ENCODE results near the gene SLAMF1.
"Not testable (repeated sequence)": the region's sequence is repeated elsewhere in the genome, so short reads cannot be mapped to it uniquely, and the experiment has no call there.

Gene SLAMF1

GRCh38 chr1:160565564-160565963, 81.3 kb downstream of the SLAMF1 start:
- no peaks in the 10 kb centered on the region for H3K27me3 Mint-ChIP-seq
- peaks cover 100% of the 10 kb centered on the region for H3K4me1 Mint-ChIP-seq (ENCODE audit: low read depth)
- peak overlapping the region; percentile 27 for H3K4me3 Mint-ChIP-seq
- peak overlapping the region; percentile 96 for H3K27ac Mint-ChIP-seq
- H3K36me3 Mint-ChIP-seq (ENCODE audit: low read depth), result peaks cover 78% of the 10 kb centered on the region
- H3K9me3 Mint-ChIP-seq, result peaks cover 14% of the 10 kb centered on the region

GRCh38 chr1:160563230-160563629, 83.6 kb downstream of the SLAMF1 start:
- Mint-ChIP-seq H3K4me1 (ENCODE audit: low read depth) (peaks cover 100% of the 10 kb centered on the region), H3K9me3 (peaks cover 14% of the 10 kb centered on the region), H3K36me3 (ENCODE audit: low read depth) (peaks cover 89% of the 10 kb centered on the region), H3K27ac (peak overlapping the region; percentile 50)
- H3K27me3 Mint-ChIP-seq, H3K4me3 Mint-ChIP-seq: not testable (repeated sequence)

GRCh38 chr1:160562745-160563144, 84.1 kb downstream of the SLAMF1 start:
- peaks cover 90% of the 10 kb centered on the region for H3K36me3 Mint-ChIP-seq (ENCODE audit: low read depth)
- H3K4me1 Mint-ChIP-seq (ENCODE audit: low read depth), result peaks cover 100% of the 10 kb centered on the region
- not testable (repeated sequence) for H3K27me3 Mint-ChIP-seq, H3K4me3 Mint-ChIP-seq
- peaks cover 14% of the 10 kb centered on the region for H3K9me3 Mint-ChIP-seq
- peak overlapping the region; percentile 59 for H3K27ac Mint-ChIP-seq

GRCh38 chr1:160560806-160561205, 86.0 kb downstream of the SLAMF1 start:
- Mint-ChIP-seq H3K9me3 (peaks cover 14% of the 10 kb centered on the region), H3K36me3 (ENCODE audit: low read depth) (peaks cover 85% of the 10 kb centered on the region)

GRCh38 chr1:160560045-160560705, 86.7 kb downstream of the SLAMF1 start:
- peaks cover 83% of the 10 kb centered on the region for H3K36me3 Mint-ChIP-seq (ENCODE audit: low read depth)
- H3K4me3 Mint-ChIP-seq, result peak overlapping the region; percentile 81
- no peaks in the 10 kb centered on the region for H3K27me3 Mint-ChIP-seq
- peaks cover 14% of the 10 kb centered on the region for H3K9me3 Mint-ChIP-seq
- peaks cover 90% of the 10 kb centered on the region for H3K4me1 Mint-ChIP-seq (ENCODE audit: low read depth)
- peak overlapping the region; percentile 90 for H3K27ac Mint-ChIP-seq

More at GRCh38 chr1:160560806-160561205, 86.0 kb downstream of the SLAMF1 start:
- Mint-ChIP-seq H3K4me3 (peak overlapping the region; percentile 81), H3K4me1 (ENCODE audit: low read depth) (peaks cover 93% of the 10 kb centered on the region), H3K27ac (peak overlapping the region; percentile 90), H3K27me3 (no peaks in the 10 kb centered on the region)

GRCh38 chr1:160559437-160559836, 87.4 kb downstream of the SLAMF1 start:
- not testable (repeated sequence) for H3K27me3 Mint-ChIP-seq
- H3K27ac Mint-ChIP-seq, result peak overlapping the region; percentile 90
- H3K36me3 Mint-ChIP-seq (ENCODE audit: low read depth), result peaks cover 76% of the 10 kb centered on the region
- H3K4me3 Mint-ChIP-seq, result peak overlapping the region; percentile 81
- H3K4me1 Mint-ChIP-seq (ENCODE audit: low read depth), result peaks cover 83% of the 10 kb centered on the region
- peaks cover 14% of the 10 kb centered on the region for H3K9me3 Mint-ChIP-seq

- Mint-ChIP-seq H3K36me3 (ENCODE audit: low read depth) (peaks cover 74% of the 10 kb centered on the region), H3K27ac (peak overlapping the region; percentile 90), H3K9me3 (peaks cover 14% of the 10 kb centered on the region), H3K4me3 (peak overlapping the region; percentile 81), H3K27me3 (no peaks in the 10 kb centered on the region), H3K4me1 (ENCODE audit: low read depth) (peaks cover 80% of the 10 kb centered on the region)
Measured at GRCh38 chr1:160558660-160559380, 88.0 kb downstream of the SLAMF1 start.
